ENCODE measurements around the gene OBSCN. TPM values are rescaled to one million over a fixed set of nuclear protein-coding genes. Genes with fewer than 3 reads are reported as not detected.

Gene OBSCN
- total and polyA plus RNA-seq, 2 donors (not counting 3 experiments of a cell fraction or from before 2014, with no cell fraction given), result 1.5 to 2.9 TPM

DNA sequence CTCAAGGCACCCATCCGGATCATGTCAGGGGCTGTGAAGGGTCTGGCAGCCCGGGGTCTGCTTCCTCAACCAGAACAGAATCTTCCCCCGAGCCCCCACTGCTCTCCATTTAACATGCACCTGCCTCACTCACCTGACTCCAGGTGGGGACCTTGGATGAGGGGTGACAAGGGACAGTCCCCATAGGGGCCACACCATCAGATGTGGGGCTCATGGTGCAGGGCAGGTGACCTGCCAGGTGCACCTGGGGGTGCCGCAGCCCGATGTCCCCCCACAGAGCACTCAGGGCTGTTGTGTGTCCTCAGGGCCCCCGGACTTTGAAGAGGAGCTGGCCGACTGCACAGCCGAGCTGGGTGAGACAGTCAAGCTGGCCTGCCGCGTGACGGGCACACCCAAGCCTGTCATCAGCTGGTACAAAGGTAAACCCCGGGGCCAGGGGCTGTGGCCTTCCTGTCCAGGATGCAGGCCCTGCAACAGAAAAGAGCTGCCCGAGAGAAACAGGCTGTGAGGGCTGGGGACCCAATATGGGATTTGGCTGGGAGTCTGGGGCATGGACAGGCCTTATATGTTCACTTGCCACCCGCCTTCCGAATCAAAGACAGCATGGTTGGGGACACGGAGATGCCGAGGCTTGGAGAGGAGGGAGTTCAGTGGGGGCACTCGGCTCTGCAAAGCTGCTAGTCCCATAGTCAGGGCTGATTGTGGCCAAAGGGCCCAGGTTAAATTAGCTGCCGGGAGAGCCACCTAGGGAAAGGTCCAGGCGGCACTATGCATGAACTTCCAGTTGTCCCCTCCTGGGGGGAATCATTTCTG, 134.2 kb downstream of the OBSCN start:
- Histone ChIP-seq H3K36me3 (ENCODE audit: control insufficient read depth in 2 of 2, extremely low read depth in 1 of 2, insufficient read depth in 2 of 2, low read length in 2 of 2) (no peaks in the 10 kb centered on the region), H4K20me1 (replicated peaks; ENCODE audit: control insufficient read depth, extremely low read depth, insufficient read depth, low read length) (no peaks in the 10 kb centered on the region), H3K27ac (ENCODE audit: insufficient read depth, low read depth, low read length) (no peak overlapping the region), H3K79me2 (ENCODE audit: control insufficient read depth, insufficient read depth, low read length) (no peaks in the 10 kb centered on the region), H3K9me3 (replicated peaks; ENCODE audit: control insufficient read depth, insufficient read depth, low read length) (no peaks in the 10 kb centered on the region), H3K9me1 (replicated peaks; ENCODE audit: control insufficient read depth, extremely low read depth, insufficient read depth, low read length) (no peaks in the 10 kb centered on the region), H2AFZ (ENCODE audit: low read depth, low read length) (no peak overlapping the region), H3K4me2 (ENCODE audit: insufficient read depth, low read length) (no peak overlapping the region), H3K27me3 (ENCODE audit: control insufficient read depth in 2 of 2, insufficient read depth in 2 of 2, low read length in 2 of 2) (no peaks in the 10 kb centered on the region), H3K4me1 (ENCODE audit: control insufficient read depth, extremely low read depth, insufficient read depth, low read length) (no peaks in the 10 kb centered on the region), H3K4me3 (replicated peaks in 1 of 3; ENCODE audit: insufficient read depth in 1 of 3, low read depth in 1 of 3, low read length in 3 of 3) (no peak overlapping the region), H3K9ac (replicated peaks; ENCODE audit: extremely low read depth, insufficient read depth, low read length) (no peak overlapping the region)
- ChIA-PET POLR2A (no interaction called here), CTCF (no interaction called here)
- intact Hi-C loops (cut with micrococcal nuclease), result no loop called here
- TF ChIP-seq MYC (IDR thresholded peaks at IDR 0.05; ENCODE audit: low read depth, low read length) (no peak), GATA2 (IDR thresholded peaks at IDR 0.05; ENCODE audit: insufficient read depth, insufficient read length, low read depth, low read length) (no peak)
- dilution Hi-C loops (cut with MboI; ENCODE audit: extremely low pct_ligation_motif_present, low sequenced_read_pairs), result no loop called here
- DNase-seq (ENCODE audit: low read depth, low spot score) (no peak), FAIRE-seq (no peak)
- no TSS peak for BruUV-seq (replicated peaks)

GRCh38 chr1:228342627-228343190, 134.9 kb downstream of the OBSCN start:
- dilution Hi-C loops (cut with MboI; ENCODE audit: extremely low pct_ligation_motif_present, low sequenced_read_pairs) (no loop called here), intact Hi-C loops (cut with micrococcal nuclease) (no loop called here)
- H3K27me3 ChIP-seq (ENCODE audit: control insufficient read depth in 2 of 2, insufficient read depth in 2 of 2, low read length in 2 of 2), result no peaks in the 10 kb centered on the region
- H3K4me1 ChIP-seq (ENCODE audit: control insufficient read depth, extremely low read depth, insufficient read depth, low read length), result no peaks in the 10 kb centered on the region
- H3K36me3 ChIP-seq (ENCODE audit: control insufficient read depth in 2 of 2, extremely low read depth in 1 of 2, insufficient read depth in 2 of 2, low read length in 2 of 2), result no peaks in the 10 kb centered on the region
- FAIRE-seq (no peak), DNase-seq (ENCODE audit: low read depth, low spot score) (no peak)
- no peaks in the 10 kb centered on the region for H3K9me1 ChIP-seq (replicated peaks; ENCODE audit: control insufficient read depth, extremely low read depth, insufficient read depth, low read length)
- H3K79me2 ChIP-seq (ENCODE audit: control insufficient read depth, insufficient read depth, low read length), result no peaks in the 10 kb centered on the region
- TF ChIP-seq EZH2 (IDR thresholded peaks at IDR 0.05; ENCODE audit: borderline replicate concordance, low read depth, low read length, severe bottlenecking), result no peak
- no peak for TF ChIP-seq POLR2AphosphoS5 (IDR thresholded peaks at IDR 0.05; ENCODE audit: insufficient read depth, low read depth, low read length)
- no peak for TF ChIP-seq CTCF (IDR thresholded peaks at IDR 0.05; ENCODE audit: extremely low read depth in 1 of 2, insufficient read depth in 1 of 2, low read depth in 1 of 2, low read length in 2 of 2)
- TF ChIP-seq GATA2 (IDR thresholded peaks at IDR 0.05; ENCODE audit: insufficient read depth, insufficient read length, low read depth, low read length), result no peak
- TF ChIP-seq JUN (IDR thresholded peaks at IDR 0.05; ENCODE audit: borderline replicate concordance, insufficient read depth, insufficient read length, low read depth), result no peak
- TF ChIP-seq FOS (IDR thresholded peaks at IDR 0.05; ENCODE audit: borderline replicate concordance, insufficient read depth, low read length), result no peak
- no peak for TF ChIP-seq MYC (IDR thresholded peaks at IDR 0.05; ENCODE audit: low read depth, low read length)
- no peak for TF ChIP-seq POLR2A (IDR thresholded peaks at IDR 0.05; ENCODE audit: low read depth, low read length)
- TF ChIP-seq, protein P1, sequence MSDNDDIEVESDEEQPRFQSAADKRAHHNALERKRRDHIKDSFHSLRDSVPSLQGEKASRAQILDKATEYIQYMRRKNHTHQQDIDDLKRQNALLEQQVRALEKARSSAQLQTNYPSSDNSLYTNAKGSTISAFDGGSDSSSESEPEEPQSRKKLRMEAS (IDR thresholded peaks at IDR 0.05; ENCODE audit: insufficient read depth, insufficient read length), result no peak
- no peak overlapping the region for H3K9ac ChIP-seq (replicated peaks; ENCODE audit: extremely low read depth, insufficient read depth, low read length)
- BruUV-seq (replicated peaks), result no TSS peak
- H3K27ac ChIP-seq (ENCODE audit: insufficient read depth, low read depth, low read length), result no peak overlapping the region
- no peak overlapping the region for H2AFZ ChIP-seq (ENCODE audit: low read depth, low read length)
- no peaks in the 10 kb centered on the region for H4K20me1 ChIP-seq (replicated peaks; ENCODE audit: control insufficient read depth, extremely low read depth, insufficient read depth, low read length)
- ChIA-PET CTCF (no interaction called here), POLR2A (no interaction called here)
- H3K4me3 ChIP-seq (replicated peaks in 1 of 3; ENCODE audit: insufficient read depth in 1 of 3, low read depth in 1 of 3, low read length in 3 of 3), result no peak overlapping the region
- no peak overlapping the region for H3K4me2 ChIP-seq (ENCODE audit: insufficient read depth, low read length)
- no peaks in the 10 kb centered on the region for H3K9me3 ChIP-seq (replicated peaks; ENCODE audit: control insufficient read depth, insufficient read depth, low read length)
